Measurements from ENCODE around the gene SF3A2. TPM values are rescaled to one million over a fixed set of nuclear protein-coding genes. Genes with fewer than 3 reads are reported as not detected.

The SF3A2 gene
- total RNA-seq, 1 experiment from 2014 or later: 44.9 TPM

- DNase-seq (ENCODE audit: low read depth in 1 of 2, low spot score in 2 of 2): peak in 1 of 2 experiments; percentile 48
- Histone ChIP-seq H3K36me3 (peaks cover 78% of the 10 kb centered on the region), H3K4me1 (replicated peaks) (peaks cover 43% of the 10 kb centered on the region), H3K9me3 (replicated peaks) (no peaks in the 10 kb centered on the region), H3K27ac (peak overlapping the region; percentile 86), H3K4me3 (peak overlapping the region; percentile 74), H3K27me3 (replicated peaks) (no peaks in the 10 kb centered on the region)
Observed at GRCh38 chr19:2235381-2236063, 1.1 kb upstream of the SF3A2 start.

GRCh38 chr19:2236064-2236313 is 635 bp upstream of the SF3A2 start:
- no peaks in the 10 kb centered on the region for H3K27me3 ChIP-seq (replicated peaks)
- peak overlapping the region; percentile 86 for H3K27ac ChIP-seq
- DNase-seq (ENCODE audit: low read depth in 1 of 2, low spot score in 2 of 2): no peak
- peaks cover 43% of the 10 kb centered on the region for H3K4me1 ChIP-seq (replicated peaks)
- peak overlapping the region; percentile 74 for H3K4me3 ChIP-seq
- H3K9me3 ChIP-seq (replicated peaks): no peaks in the 10 kb centered on the region
- H3K36me3 ChIP-seq: peaks cover 78% of the 10 kb centered on the region

GRCh38 chr19:2237051-2237868 is 636 bp downstream of the SF3A2 start:
- DNase-seq (ENCODE audit: low read depth in 1 of 2, low spot score in 2 of 2): no peak
- Histone ChIP-seq H3K27ac (peak overlapping the region; percentile 86), H3K36me3 (peaks cover 79% of the 10 kb centered on the region), H3K27me3 (replicated peaks) (no peaks in the 10 kb centered on the region), H3K9me3 (replicated peaks) (no peaks in the 10 kb centered on the region), H3K4me3 (peak overlapping the region; percentile 74), H3K4me1 (replicated peaks) (peaks cover 43% of the 10 kb centered on the region)

GRCh38 chr19:2237869-2238153 is 1.2 kb downstream of the SF3A2 start:
- no peak for DNase-seq (ENCODE audit: low read depth in 1 of 2, low spot score in 2 of 2)
- Histone ChIP-seq H3K36me3 (peaks cover 79% of the 10 kb centered on the region), H3K4me3 (peak overlapping the region; percentile 74), H3K4me1 (replicated peaks) (peaks cover 43% of the 10 kb centered on the region), H3K27me3 (replicated peaks) (no peaks in the 10 kb centered on the region), H3K27ac (no peak overlapping the region), H3K9me3 (replicated peaks) (no peaks in the 10 kb centered on the region; the same call in 1 of the 2 replicates)

- Histone ChIP-seq H3K27me3 (replicated peaks) (no peaks in the 10 kb centered on the region), H3K27ac (no peak overlapping the region), H3K4me3 (no peak overlapping the region; the same call in 1 of the 2 replicates), H3K4me1 (replicated peaks) (peaks cover 43% of the 10 kb centered on the region), H3K36me3 (peaks cover 79% of the 10 kb centered on the region), H3K9me3 (replicated peaks) (no peaks in the 10 kb centered on the region; the same call in 1 of the 2 replicates)
- DNase-seq (ENCODE audit: low read depth in 1 of 2, low spot score in 2 of 2): no peak
Observed at GRCh38 chr19:2239173-2239572, 2.5 kb downstream of the SF3A2 start.

- H3K9me3 ChIP-seq (replicated peaks): no peaks in the 10 kb centered on the region; the same call in 1 of the 2 replicates
- H3K4me3 ChIP-seq: peak overlapping the region; percentile 19
- peak in 1 of 2 experiments; percentile 33 for DNase-seq (ENCODE audit: low read depth in 1 of 2, low spot score in 2 of 2)
- no peak overlapping the region for H3K27ac ChIP-seq
- peaks cover 79% of the 10 kb centered on the region for H3K36me3 ChIP-seq
- H3K4me1 ChIP-seq (replicated peaks): peaks cover 35% of the 10 kb centered on the region
- no peaks in the 10 kb centered on the region for H3K27me3 ChIP-seq (replicated peaks)
Observed at GRCh38 chr19:2239771-2240770, 3.4 kb downstream of the SF3A2 start.

- Histone ChIP-seq H3K27me3 (replicated peaks) (no peaks in the 10 kb centered on the region), H3K36me3 (peaks cover 81% of the 10 kb centered on the region), H3K4me3 (no peak overlapping the region), H3K4me1 (replicated peaks) (peaks cover 32% of the 10 kb centered on the region), H3K9me3 (replicated peaks) (no peaks in the 10 kb centered on the region; the same call in 1 of the 2 replicates), H3K27ac (no peak overlapping the region)
- DNase-seq (ENCODE audit: low read depth in 1 of 2, low spot score in 2 of 2): no peak
Observed at GRCh38 chr19:2240881-2241760, 4.5 kb downstream of the SF3A2 start.

- no peak overlapping the region for H3K27ac ChIP-seq
- H3K4me3 ChIP-seq: no peak overlapping the region
- H3K27me3 ChIP-seq (replicated peaks): no peaks in the 10 kb centered on the region
- peaks cover 32% of the 10 kb centered on the region for H3K4me1 ChIP-seq (replicated peaks)
- no peak for DNase-seq (ENCODE audit: low read depth in 1 of 2, low spot score in 2 of 2)
- H3K36me3 ChIP-seq: peaks cover 87% of the 10 kb centered on the region
- H3K9me3 ChIP-seq (replicated peaks): no peaks in the 10 kb centered on the region; the same call in 1 of the 2 replicates
Observed at GRCh38 chr19:2242092-2242537, 5.5 kb downstream of the SF3A2 start.

GRCh38 chr19:2242816-2243215 is 6.2 kb downstream of the SF3A2 start:
- no peak for DNase-seq (ENCODE audit: low read depth in 1 of 2, low spot score in 2 of 2)
- H3K4me1 ChIP-seq (replicated peaks): peaks cover 26% of the 10 kb centered on the region
- H3K27me3 ChIP-seq (replicated peaks): no peaks in the 10 kb centered on the region
- H3K27ac ChIP-seq: no peak overlapping the region
- H3K4me3 ChIP-seq: no peak overlapping the region
- peaks cover 86% of the 10 kb centered on the region for H3K36me3 ChIP-seq
- no peaks in the 10 kb centered on the region; the same call in 1 of the 2 replicates for H3K9me3 ChIP-seq (replicated peaks)

GRCh38 chr19:2243274-2244124 is 6.9 kb downstream of the SF3A2 start:
- no peaks in the 10 kb centered on the region; the same call in 1 of the 2 replicates for H3K9me3 ChIP-seq (replicated peaks)
- no peaks in the 10 kb centered on the region for H3K27me3 ChIP-seq (replicated peaks)
- H3K27ac ChIP-seq: no peak overlapping the region
- peaks cover 82% of the 10 kb centered on the region for H3K36me3 ChIP-seq
- H3K4me3 ChIP-seq: no peak overlapping the region
- H3K4me1 ChIP-seq (replicated peaks): peaks cover 19% of the 10 kb centered on the region
- DNase-seq (ENCODE audit: low read depth in 1 of 2, low spot score in 2 of 2): no peak

- no peak overlapping the region for H3K27ac ChIP-seq
- H3K36me3 ChIP-seq: peaks cover 87% of the 10 kb centered on the region
- no peak for DNase-seq (ENCODE audit: low read depth in 1 of 2, low spot score in 2 of 2)
- no peak overlapping the region for H3K4me3 ChIP-seq
- H3K9me3 ChIP-seq (replicated peaks): no peaks in the 10 kb centered on the region; the same call in 1 of the 2 replicates
- no peaks in the 10 kb centered on the region for H3K27me3 ChIP-seq (replicated peaks)
- peaks cover 13% of the 10 kb centered on the region for H3K4me1 ChIP-seq (replicated peaks)
Observed at GRCh38 chr19:2244125-2244411, 7.4 kb downstream of the SF3A2 start.

- Histone ChIP-seq H3K9me3 (replicated peaks) (no peaks in the 10 kb centered on the region; the same call in 1 of the 2 replicates), H3K4me3 (no peak overlapping the region), H3K36me3 (peaks cover 91% of the 10 kb centered on the region), H3K27me3 (replicated peaks) (no peaks in the 10 kb centered on the region), H3K27ac (no peak overlapping the region), H3K4me1 (replicated peaks) (peaks cover 10% of the 10 kb centered on the region)
- no peak for DNase-seq (ENCODE audit: low read depth in 1 of 2, low spot score in 2 of 2)
Observed at GRCh38 chr19:2244486-2244885, 7.9 kb downstream of the SF3A2 start.

All from SJSA1 (cell line).